ENCODE measurements around the gene PLD6. TPM values are rescaled to one million over a fixed set of nuclear protein-coding genes. Genes with fewer than 3 reads are reported as not detected.

PLD6 gene
- total RNA-seq, 2 donors from 2014 or later, result 2.9 to 4.4 TPM

DNA sequence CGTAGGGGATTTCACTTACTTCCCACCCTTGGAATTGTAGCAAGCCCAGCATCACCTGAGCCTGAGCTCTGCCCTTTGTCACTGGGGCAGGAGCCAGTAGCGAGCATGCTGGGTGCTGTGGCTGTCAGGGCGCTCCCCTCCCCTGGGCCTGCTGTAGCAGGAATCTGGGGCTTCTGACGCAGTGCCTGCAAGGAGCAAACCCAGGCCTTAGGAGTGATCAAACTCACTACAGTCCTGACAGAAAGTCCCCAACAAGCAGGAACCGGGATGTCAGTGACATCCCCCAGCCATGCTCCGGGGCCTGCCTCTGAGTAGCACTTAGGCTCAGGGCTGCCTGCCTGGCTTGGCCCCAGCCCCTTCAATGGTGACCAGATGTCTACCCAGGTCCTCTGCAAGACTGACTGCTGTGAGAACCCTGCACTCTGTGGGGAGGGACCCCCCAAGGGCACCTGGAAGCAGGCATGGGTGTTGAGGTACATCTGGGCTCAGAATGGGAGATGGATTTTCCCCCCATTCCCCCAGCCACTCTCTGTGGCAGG is 23.5 kb downstream of the PLD6 start:
- DNase-seq (ENCODE audit: low spot score), result no peak
- intact Hi-C loops (cut with DNase I), result no loop called here

DNA sequence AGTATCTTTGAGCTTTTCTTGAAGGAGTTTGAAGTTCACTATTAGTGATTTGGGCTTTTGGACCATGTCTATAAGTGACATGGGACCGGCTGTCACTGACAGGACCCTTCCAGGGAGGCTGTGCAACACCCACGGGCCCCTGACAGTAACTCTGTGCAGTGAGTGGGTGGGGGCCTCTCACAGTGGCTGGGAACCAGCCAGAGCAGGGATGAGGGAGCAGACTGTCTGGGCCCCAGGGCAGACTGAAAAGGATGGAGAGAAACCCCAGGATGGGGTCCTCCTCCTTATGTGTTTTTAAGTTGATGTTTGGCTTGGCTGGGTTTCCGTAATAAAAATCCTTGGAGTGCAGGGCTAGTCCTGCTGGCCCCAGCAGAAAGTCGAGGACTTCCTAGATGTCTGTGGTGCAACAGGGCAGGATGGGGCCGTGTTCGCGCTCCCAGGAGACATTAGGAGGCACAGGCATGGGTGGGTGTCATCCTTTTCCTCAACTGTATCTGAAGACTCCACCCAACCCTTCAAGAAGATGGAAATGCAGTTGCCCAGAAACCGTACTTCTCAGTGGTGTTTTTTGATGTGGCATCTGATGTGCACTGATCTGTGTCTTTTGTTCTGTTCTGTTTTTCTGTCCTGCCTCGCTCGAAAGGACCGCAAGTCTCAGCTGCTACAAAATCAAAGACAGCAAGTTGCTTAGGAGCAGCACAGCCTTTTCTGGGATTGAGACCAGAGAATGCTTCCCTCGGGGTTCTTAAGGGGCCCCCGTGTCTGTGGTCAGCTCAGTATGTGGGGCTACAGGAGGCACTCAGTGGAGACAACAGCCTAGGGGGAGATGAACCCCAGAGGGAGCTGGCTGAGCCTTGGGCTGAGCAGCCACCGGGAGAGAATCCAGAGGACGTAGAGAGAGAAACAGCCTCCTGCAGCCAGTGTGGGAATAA is 24.2 kb downstream of the PLD6 start:
- intact Hi-C loops (cut with DNase I), result no loop called here
- DNase-seq (ENCODE audit: low spot score), result no peak

DNA sequence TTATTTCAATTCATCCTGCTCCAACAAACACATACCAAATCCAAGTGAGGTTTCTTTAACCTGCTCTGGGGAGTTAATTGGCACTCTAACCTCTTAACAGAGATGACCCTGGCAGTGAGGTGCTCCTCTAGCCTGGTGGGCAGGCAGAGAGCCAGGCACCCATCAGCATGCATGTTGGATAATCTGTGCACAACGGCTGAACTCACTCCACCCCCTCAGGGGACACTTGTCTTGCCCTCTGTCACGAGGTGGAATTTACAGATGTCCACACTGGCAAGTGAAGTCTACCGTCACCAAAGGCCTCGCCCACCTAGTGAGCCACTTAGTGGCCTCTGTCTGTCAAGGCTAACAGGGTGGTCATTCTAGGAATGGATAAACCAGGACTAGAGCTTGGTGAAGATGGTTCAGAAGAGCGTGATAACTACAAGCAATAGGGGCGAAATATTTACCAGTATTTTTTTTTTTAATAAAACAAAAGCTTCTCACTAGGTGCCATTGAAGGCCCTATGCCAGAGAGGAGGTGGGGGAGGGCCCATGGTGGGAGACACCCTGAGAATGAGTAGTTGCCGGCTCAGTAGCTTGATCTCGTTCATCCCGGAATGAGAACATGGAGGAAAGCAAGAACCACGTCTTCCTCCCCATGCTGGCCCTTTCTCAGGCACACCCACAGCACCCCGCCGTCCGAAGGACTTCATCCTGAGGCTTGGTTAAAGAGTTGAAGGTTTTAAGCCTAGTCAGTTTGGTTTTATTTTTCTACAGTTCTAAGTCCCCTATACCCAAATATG is 25.2 kb downstream of the PLD6 start:
- no peak for DNase-seq (ENCODE audit: low spot score)
- intact Hi-C loops (cut with DNase I), result no loop called here

DNA sequence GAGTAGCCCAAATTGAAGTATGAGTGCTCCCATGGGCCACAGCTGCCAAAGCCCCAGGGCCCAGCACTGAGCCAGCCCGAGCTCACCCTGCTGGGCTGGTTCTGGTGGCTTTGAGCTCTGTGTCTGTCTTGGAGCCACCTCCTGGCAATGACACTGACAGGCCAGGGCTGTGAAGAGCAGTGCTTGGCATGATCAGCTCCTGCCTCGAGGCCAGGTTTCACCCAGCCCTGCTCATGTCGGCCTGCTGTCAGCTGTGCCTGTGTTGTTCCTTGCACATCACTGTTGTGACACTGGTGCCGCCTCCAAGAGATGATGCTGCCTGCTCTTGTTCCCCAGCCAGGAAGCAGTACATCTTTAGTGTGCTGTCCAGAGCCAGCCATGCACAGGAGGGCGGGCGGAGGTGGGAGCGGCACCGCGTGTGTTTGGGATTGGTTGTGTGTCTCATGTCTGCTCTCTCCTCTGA is 26.0 kb downstream of the PLD6 start:
- DNase-seq (ENCODE audit: low spot score), result no peak
- intact Hi-C loops (cut with DNase I), result no loop called here

DNA sequence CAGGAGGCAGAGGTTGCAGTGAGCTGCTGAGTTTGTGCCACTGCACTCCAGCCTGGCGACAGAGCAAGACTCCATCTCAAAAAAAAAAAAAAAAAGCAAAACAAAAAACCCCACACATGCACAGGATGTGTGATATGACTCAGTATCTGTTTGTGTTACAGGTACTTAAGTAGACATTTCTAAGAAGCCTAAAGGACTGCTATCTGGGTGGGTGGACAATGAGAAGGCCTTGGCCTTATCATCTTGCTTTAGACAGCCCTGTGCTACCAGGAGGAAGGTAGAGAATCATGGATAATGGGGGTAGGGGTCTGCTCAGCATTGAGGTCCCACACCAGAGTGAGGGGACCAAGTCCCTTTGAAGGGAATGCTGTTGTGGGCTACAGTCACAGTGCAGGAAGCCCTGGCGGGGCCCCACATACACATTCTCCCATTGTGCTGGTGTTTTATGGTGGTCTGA is 26.7 kb downstream of the PLD6 start:
- intact Hi-C loops (cut with DNase I), result no loop called here
- DNase-seq (ENCODE audit: low spot score), result no peak

DNA sequence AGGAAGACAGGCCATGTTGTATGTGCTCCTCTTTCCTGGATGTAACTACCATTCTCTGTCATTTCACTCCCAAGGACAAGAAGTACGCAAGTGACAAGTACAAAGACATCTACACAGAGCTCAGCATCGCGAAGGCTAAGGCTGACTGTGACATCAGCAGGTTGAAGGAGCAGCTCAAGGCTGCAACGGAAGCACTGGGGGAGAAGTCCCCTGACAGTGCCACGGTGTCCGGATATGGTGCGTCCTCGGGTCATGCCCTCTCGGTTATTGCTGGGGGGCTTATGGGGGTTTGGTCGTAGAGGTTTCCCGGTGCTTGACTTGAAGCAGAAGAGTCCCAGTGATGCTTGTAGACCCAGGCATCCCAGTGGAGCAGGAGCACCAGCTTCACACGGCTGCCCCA is 29.0 kb downstream of the PLD6 start:
- no peak for DNase-seq (ENCODE audit: low spot score)
- intact Hi-C loops (cut with DNase I), result no loop called here

DNA sequence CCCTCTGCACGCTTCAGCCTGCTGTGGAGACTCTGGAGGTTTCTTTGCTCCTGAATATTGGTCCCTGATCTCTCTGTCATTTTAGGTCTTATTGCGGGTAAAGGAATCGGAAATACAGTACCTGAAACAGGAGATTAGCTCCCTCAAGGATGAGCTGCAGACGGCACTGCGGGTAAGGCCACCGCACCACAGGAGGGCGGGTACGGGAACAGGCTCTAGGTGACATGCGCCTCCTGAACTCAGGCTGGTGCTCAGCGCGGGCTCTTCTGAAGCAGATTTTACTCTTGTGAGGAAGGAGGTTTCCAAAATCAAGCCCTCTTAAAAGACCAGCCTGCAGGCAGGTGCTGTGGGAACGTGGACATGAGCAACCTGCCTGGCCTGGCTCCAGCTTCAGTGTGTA is 29.8 kb downstream of the PLD6 start:
- DNase-seq (ENCODE audit: low spot score), result no peak

DNA sequence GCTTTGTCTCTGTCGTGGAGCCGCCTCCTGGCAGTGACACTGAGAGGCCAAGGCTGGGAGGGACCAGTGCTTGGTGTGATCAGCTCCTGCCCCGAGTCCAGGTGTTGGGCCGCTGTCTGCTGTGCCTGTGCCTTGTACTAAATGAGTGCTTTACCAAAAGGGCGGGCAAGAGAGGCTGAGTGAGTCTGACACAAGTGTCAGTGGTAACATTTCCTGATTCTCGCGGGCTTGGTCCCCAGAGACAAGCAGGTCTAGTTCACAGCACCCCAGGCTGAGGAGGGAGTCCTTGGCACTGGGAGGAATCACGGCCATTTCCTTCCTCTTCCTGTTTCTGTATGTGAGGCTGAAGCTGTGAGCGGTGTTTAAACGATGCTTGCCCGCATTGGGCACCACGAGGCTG is 30.2 kb downstream of the PLD6 start:
- intact Hi-C loops (cut with DNase I), result no loop called here
- no peak for DNase-seq (ENCODE audit: low spot score)

More for the DNA sequence above, 29.8 kb downstream of the PLD6 start:
- intact Hi-C loops (cut with DNase I), result no loop called here

DNA sequence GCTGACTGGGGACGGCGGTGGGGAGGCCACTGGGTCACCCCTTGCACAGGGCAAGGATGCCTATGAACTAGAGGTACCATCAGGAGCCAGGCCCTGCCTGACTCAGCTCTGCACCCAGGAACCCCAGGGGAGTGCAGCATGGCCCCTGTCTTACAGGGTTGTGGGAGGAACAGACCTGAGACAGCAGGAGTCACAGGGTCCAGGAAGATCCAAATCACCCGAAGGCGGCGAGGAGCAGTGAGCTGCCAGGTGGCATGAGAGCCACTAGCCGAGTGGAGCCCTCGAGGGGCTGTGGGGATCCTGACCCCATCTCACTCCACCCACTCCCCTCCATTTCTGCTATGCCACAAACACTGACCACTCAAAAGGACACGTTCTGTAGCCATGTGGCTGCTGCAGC is 30.8 kb downstream of the PLD6 start:
- no peak for DNase-seq (ENCODE audit: low spot score)
- intact Hi-C loops (cut with DNase I), result no loop called here

DNA sequence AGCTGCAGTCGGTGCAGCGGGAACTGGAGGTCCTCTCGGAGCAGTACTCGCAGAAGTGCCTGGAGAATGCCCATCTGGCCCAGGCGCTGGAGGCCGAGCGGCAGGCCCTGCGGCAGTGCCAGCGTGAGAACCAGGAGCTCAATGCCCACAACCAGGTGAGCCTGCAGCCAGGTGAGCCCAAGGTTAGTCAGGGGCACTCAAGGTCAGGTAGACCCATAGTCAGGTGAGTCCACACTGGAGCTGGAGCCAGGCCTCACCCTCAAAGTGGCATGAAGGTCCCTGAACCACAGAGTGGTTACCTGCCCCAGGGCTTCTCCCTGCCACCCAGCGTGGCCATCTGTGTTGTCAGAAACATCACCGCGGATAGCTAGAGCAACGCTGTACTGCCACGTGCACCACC is 32.2 kb downstream of the PLD6 start:
- intact Hi-C loops (cut with DNase I), result no loop called here
- no peak for DNase-seq (ENCODE audit: low spot score)

DNA sequence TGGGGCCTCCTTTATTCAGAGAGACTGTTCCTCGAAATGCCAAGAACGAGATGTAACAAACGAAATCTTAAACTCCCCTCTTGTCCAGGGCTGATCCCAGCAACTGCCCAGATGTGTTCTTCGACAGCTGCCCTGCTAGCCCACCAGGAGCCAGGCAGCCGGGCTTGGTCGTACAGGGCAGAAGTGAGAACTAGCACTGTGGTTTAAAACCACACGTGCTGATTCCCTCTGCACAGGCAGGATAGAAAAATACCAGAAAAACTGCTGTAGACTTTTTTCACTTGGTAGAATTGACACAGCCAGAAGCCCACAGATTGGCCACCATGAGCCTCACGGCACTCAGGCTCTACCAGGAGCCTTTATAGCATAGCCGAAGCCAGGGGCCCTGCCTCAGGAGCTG is 33.1 kb downstream of the PLD6 start:
- intact Hi-C loops (cut with DNase I), result no loop called here
- DNase-seq (ENCODE audit: low spot score), result no peak

DNA sequence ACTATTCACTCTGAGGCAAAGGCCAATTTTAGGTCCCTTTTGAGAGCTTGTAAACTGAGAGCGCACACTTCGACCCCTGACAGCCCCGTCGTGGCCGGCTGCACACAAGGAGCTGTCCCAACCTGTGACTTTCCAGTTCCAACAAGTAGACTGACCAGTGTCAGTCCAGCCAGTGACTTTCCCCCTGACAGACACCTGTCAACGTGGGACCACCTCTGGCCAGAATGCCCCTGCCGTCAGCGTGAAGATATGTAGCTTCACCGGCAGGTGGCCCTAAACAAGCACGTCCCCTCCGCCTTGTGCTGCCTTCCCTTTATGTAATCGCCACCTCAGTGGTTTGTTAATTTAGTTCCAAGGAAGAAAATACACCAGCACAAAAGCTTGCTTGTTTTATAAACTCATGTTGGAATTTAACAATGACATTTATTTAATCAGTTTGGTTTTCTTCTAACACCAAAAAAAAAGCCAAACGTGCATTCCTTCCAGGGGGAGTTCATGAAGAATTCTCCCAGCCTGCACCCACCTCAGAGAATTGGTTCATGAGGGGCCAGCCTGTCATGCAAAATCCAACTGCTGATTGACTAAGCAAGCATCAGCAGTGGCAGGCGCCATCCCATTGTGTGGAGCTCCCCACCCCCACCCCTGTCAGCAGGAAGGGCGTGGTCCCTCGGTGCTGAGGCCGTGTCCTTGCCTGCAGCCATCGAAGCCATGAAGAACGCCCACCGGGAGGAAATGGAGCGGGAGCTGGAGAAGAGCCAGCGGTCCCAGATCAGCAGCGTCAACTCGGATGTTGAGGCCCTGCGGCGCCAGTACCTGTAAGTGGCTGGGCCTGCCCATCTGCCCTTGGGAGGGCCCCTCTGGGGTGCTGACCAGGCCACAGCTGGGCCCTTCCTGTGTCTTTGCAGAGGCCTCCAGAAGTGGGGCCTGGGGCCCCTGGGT is 33.9 kb downstream of the PLD6 start:
- DNase-seq (ENCODE audit: low spot score), result no peak
- intact Hi-C loops (cut with DNase I), result no loop called here

DNA sequence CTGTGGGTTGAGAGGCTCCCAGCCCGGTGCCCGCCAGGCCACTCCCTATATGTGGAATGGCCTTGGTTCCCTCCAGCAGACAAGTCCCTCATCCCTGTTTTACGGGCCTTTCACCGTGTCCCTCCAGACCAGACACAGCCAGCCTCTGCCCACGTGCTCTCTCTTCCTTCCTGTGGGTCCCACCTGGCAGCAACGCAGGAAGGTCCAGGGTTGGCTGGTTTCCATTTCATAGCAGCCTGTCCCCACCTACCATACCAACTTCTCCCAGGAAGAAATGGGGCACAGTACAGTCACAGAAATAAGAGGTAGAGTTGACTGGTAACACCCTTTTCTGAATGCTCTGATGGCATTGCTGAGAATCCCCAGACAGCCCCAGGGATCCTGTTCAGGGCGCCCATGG is 34.9 kb downstream of the PLD6 start:
- DNase-seq (ENCODE audit: low spot score), result no peak
- intact Hi-C loops (cut with DNase I), result no loop called here

DNA sequence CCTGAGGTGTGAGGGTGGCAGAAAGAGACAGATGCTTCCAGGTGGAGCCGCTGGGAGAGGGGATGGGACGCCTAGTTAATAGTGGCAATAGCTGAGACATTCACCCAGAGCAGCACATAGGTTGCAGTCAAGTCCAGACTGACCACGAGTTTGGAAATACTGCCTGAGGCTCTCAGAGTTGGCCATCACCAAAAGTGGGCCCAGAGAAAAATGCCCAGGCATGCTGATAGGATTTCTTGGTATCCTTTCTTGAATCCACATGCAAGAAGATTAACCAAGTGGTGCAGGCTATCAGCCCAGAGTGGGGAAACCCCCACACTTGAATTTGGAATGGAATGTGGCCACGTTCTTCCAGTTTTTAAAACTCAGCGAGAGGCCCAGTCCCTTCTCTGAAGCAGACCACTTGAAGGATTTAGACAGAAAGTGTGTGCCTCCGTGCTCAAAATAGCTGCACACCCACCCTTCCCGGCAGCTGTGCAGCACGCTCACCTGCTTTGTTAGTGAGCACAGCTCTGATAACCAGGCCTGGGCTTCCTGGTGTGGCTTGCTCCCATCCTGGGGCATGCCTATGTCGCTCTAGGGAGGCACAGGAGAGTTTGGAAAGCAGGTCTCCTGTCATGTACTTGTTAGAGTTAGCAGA is 35.7 kb downstream of the PLD6 start:
- no peak for DNase-seq (ENCODE audit: low spot score)
- intact Hi-C loops (cut with DNase I), result no loop called here

DNA sequence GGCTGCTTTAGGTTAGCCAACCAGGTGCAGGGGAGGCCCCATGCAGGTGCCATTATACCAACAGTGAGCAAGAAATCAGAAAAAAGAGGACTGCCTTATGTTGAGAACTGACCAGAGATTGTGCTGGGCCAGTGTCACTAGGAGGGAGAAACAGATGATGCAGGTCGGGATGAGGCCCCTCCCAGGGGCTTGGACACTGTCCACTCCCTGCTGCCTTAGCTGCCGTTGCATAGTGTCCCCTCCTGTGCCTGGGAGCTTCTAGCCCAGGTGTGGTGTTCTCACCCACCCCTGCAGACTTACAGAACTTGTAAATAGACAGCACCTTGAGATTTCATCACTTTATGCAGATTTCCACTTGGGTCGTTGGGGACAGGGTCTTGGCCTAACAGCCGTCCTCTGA is 36.7 kb downstream of the PLD6 start:
- no peak for DNase-seq (ENCODE audit: low spot score)
- intact Hi-C loops (cut with DNase I), result loop anchor here in 1 of 2 donors (1.0 kb wide), 1 partner anchor 45 kb away; no protein-coding TSS in a partner anchor

DNA sequence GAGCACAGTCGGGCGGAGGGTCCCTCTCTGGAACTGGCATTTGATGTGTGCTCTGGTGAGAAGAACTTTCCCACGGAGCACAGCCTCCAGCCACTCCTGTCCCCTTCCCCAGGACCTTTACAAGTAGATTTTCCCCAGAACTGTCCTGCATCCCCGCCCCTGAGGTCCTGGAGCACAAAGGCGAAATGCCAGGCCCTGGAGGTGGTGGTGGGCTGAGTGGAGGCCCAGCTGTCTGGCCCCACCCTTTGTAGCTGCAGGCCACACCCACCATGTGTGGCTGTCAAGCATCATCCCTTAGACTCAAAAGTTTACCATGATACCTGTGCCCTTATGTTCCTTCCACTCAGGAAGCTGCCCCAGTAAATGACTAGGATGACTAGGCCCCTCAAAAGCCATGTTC is 37.7 kb downstream of the PLD6 start:
- no peak for DNase-seq (ENCODE audit: low spot score)
- intact Hi-C loops (cut with DNase I), result no loop called here

DNA sequence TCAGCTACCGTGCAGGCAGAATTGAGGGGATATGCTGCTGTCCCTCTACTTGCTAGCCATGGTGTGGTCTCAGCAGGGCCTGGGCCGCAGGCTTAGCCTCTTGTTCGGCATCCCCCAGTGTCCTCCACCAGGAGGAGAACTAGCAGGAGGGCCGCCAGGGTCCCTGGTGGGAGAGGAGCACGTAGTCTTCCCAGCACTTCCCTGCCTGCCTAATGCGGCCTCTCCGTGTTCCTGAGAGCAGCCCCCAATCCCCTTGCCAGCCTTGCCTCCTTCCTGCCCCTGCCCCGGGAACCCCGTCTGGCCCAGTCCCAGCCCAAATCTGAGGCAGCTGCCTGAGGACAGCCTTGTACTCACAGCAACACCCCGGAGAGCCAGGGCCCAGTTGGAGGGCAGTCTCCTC is 38.1 kb downstream of the PLD6 start:
- intact Hi-C loops (cut with DNase I), result no loop called here
- DNase-seq (ENCODE audit: low spot score), result no peak

DNA sequence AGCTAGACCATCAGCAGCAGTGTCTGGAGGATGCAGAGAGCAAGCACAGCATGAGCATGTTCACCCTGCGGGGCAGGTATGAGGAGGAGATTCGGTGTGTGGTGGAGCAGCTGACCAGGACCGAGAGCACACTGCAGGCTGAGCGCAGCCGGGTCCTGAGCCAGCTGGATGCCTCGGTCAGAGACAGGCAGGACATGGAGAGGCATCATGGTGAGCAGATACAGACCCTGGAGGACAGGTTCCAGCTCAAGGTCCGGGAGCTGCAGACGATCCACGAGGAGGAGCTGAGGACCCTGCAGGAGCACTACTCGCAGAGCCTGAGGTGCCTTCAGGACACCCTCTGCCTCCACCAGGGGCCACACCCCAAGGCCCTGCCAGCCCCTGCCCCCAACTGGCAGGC is 38.8 kb downstream of the PLD6 start:
- DNase-seq (ENCODE audit: low spot score), result no peak
- intact Hi-C loops (cut with DNase I), result no loop called here

DNA sequence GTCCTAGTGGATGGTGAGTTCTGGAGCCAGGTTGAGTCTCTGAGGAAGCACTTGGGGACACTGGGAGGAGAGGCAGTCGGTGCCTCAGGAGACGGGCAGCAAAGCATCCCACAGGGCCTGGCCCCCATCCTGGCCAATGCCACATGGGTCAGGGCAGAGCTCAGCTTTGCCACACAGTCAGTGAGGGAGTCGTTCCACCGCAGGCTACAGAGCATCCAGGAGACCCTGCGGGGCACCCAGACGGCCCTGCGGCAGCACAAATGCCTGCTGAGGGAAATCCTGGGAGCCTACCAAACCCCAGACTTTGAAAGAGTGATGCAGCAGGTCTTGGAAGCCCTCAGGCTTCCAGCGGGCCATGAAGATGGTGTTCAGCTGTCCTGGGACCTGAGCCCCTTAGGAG is 39.7 kb downstream of the PLD6 start:
- intact Hi-C loops (cut with DNase I), result no loop called here
- DNase-seq (ENCODE audit: low spot score), result no peak

Data from posterior vena cava (tissue), 2 donors.